Stimulated activated CD8-positive, alpha-beta memory T cell treated with anti-CD3 and anti-CD28 coated beads, Interleukin-4, amount 100 ng/mL, for 1 hour (primary cell): ENCODE measurements around the gene AARS1.
"Not testable (repeated sequence)": the region's sequence is repeated elsewhere in the genome, so short reads cannot be mapped to it uniquely, and the experiment has no call there.

Experiments used
- DNase-seq, 2 donors: peaks; one replicate each; pipeline ENCODE4 v3.0.0-alpha.2; 2020; ENCODE audit warnings: low read depth in 2 of 2, low spot score in 1 of 2

Gene AARS1

DNA sequence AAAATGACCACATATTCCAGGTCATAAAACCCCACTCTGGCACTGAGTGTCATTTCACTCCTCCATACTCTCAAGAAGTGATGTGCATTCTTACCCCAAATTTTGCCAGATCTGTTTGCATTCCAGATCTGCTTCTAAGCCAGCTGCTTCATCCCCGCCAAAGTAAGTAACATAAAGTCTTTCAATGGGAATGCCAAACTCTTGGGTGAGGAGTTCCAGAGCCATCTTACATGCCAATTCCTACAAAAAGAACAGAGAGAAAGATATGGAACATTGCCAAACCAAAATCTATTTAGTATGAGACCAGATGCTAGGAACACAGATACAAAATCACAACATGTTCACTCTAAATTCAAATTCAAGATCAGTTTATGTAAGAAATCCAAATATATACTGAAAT, 12.9 kb downstream of the AARS1 start:
- no peak for DNase-seq

DNA sequence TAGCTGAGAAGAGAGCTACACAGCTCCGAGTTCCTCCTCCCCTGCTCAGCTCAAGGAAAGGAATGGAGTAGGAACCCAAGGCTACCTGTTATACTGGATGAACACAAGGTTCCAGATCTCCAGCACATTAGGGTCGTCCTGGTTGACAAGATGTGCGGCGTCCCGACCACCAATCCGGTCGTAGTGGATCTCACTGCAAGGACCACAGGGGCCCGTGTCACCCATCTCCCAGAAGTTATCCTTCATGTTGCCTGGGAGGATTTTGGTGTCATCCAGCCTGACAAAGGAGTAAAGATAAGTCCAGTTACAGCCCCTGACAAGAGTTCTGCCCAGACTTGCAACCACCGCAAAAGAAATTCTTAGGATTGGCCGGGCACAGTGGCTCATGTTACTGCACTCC, 17.6 kb downstream of the AARS1 start:
- DNase-seq: no peak

DNA sequence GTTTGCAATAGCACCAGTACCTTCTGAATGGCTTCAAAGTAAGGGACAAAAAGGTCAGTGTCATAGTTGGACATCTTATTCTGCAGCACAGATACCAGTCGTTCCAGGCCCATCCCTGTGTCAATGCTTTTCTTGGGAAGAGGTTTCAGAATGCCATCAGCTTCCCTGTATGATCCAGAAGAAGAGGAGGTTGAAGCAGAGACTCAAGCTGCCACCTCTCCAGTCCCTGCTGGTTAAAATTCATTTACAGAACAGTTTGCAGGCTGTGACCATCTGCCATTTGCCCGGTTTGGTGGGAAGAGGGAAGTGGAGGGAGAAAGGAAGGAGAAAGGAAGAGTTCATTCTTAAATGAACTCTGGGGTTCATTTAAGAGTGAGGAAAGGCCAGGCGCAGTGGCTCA, 19.1 kb downstream of the AARS1 start:
- DNase-seq: no peak

DNA sequence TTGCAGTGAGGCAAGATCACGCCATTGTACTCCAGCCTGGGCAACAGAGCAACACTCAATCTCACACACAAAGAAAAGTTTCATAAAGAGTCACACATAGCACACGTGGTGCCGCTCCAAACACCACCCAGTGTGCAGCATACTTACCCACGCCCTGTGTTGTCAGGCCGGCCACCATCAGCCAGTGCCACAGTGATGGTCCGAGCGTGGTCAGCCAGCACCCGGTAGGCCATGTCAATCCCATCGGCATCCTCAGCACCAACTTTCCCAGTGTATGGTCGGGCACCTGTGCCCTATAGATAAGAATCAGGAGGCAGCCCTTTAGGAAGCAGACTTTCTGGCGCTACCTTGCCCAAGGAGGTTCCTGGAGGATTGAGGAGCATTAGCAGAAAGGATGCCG, 19.8 kb downstream of the AARS1 start:
- no peak for DNase-seq

DNA sequence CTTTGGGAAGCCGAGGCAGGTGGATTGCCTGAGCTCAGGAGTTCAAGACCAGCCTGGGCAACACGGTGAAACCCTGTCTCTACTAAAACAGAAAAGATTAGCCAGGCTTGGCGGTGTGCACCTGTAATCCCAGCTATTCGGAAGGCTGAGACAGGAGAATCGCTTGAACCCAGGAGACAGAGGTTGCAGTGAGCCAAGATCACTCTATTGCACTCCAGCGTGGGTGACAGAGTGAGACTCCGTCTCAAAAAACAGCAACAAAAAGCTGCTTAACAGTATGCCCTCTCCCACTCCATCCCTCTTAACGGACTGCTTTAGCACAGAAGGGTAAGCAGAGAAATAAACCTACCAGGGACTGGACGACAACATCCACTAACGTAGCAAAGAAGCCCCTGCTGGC, 21.4 kb downstream of the AARS1 start:
- not testable (repeated sequence) for DNase-seq

DNA sequence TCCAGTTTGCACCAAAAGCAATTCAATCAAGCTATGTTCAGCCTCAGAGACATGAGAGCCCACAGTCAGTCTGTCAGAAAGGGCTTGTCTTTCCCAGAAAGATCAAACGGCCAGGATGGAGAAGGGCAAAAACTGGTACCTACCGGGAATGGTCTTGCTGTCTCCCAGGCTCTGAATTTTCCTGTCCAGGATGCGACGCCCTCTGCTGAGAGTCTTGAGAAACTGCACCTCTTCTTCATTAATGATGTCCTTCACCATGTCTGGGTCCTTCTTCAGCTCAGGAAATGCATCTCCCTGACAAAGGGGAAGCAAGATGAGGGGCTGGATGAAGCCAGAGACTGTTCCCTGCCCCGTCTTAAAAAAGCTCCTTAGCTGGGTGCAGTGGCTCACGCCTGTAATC, 21.8 kb downstream of the AARS1 start:
- no peak for DNase-seq

DNA sequence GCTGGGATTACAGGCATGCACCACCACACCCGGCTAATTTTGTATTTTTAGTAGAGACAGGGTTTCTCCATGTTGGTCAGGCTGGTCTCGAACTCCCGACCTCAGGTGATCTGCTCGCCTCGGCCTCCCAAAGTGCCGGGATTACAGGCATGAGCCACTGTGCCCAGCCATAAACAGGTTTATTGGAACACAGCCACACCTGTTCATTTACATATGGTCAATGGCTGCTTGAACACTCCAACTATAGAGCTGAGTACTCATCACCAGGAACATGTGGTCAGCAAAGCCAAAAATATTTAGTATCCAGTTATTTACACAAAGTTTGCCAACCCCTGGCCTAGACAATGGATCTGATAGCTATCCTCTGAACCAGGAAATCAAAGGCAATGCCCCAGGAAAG, 29.4 kb downstream of the AARS1 start:
- not testable (repeated sequence) for DNase-seq

DNA sequence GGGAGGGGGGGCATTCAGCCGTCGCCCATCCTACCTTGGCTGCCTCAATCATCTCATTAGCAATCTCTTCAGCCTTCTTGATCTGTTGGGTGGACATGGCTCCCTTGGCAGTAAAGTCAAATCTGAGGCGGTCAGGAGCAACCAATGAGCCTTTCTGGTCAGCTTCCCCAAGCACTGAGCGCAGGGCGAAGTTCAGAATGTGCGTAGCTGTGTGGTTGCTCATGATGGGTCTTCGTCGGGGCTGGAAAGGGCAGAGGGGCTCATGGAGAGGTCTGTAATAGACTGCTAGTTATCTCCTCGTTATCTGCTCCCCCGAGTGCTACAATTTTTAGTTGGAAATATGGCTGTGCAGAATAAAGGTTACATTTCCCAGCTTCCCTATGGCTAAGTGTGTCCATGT, 30.4 kb downstream of the AARS1 start:
- DNase-seq: no peak

DNA sequence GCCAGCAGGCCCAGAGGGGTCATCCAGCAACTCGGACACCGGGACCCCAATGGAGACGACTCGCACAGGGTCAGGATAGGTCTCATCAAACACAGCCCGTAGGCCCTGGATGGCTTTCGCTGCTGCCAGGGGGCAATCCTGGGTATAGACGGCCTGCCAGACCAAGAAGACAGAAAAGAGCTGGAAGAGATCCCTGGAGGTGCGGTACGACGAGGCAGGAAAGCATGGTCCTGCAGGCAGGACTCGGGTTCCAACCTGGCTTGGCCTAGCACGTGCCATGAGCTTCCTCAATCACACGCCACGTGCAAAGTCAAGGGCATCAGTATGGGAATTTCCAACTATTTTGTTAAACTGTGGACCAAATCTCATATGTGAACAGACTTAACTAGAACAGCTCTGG, 31.2 kb downstream of the AARS1 start:
- DNase-seq: no peak

DNA sequence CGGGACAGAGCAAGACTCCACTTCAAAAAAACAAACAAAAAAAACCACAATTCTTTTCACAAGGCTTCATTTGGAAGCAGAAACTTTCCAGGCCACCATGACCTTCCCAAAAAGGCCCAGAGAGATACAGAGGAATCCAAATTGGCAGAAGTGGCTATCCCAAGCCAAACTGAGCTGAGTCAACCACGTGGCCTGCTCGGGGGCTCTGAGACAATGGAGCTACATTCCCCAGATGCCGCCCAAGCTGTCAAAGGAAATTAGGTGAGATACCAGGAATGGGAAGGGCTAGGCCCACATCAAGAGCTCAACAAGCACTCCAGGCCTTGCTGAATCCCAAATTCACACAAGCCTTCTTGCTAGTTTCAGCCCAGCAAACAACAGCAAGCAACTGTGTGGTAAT, 31.9 kb downstream of the AARS1 start:
- no peak for DNase-seq

DNA sequence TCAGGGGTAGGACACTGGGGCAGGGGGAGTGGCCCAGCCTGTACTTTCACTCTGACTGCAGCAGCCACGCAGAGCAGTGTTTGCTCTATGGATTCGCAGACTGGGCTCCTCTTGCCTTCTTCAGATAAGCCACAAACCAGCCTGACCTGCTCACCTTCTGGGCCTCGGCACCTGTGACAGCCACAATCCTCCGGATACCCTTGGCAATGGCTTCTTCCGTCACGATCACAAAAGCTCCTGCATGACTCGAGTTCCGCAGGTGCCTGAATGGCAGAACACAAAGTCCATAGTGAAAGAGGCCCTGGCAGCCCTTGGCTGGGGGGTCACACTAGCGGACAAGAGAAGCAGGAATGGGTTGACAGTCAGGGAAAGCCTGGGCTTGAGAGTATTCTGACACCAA, 33.7 kb downstream of the AARS1 start:
- no peak for DNase-seq

DNA sequence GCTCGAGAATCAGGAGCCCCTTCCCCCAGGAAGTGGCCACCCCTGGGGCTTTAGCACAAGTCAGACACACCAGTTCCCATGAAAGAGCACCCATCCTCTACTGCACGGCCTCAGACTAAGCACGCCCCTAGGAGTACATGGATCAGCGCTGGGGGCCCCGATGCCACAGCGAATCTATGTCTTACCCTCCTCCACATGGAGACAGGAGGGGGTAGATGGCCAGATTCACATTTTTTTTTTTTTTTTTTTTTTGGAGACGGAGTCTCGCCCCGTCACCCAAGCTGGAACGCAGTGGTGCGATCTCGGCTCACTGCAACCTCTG, 34.4 kb downstream of the AARS1 start:
- DNase-seq: no peak

DNA sequence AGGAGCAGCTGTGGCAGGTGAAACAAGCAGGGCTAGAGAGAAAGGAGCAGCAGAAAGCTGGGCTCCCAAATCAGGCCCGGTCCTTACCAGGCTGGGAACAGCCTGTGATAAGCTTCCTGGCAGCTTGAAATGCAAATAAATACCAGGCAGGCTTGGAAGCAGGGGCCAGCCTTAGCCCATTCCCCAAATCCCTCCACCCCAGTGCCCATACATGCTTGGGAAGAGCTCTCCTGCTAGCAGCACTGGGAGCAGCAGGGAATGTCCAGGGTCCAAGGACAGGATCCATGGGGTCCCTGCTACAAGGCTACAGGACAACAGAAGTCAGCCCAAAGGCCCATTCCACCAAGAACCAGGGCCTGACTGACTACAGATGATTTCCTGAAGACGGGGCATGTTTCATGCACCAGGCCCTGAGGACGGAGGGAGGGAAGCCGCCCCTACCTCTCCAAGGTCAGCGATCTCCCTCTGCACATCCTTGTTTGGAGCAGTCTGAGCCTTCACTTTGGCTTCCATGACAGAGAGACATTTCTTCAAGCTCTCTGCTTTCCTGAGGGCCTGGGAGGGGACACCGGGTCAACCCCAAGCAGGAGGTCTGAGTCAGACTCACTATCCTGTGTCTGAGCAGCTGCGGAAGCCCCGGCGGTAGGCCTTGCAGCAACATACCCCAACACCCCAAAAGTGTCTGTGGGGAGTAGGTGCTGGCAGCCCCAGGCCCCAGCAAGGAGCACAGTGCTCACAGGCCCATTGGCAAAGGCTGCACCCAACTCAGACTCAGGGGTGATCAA, 34.9 kb downstream of the AARS1 start:
- no peak for DNase-seq

DNA sequence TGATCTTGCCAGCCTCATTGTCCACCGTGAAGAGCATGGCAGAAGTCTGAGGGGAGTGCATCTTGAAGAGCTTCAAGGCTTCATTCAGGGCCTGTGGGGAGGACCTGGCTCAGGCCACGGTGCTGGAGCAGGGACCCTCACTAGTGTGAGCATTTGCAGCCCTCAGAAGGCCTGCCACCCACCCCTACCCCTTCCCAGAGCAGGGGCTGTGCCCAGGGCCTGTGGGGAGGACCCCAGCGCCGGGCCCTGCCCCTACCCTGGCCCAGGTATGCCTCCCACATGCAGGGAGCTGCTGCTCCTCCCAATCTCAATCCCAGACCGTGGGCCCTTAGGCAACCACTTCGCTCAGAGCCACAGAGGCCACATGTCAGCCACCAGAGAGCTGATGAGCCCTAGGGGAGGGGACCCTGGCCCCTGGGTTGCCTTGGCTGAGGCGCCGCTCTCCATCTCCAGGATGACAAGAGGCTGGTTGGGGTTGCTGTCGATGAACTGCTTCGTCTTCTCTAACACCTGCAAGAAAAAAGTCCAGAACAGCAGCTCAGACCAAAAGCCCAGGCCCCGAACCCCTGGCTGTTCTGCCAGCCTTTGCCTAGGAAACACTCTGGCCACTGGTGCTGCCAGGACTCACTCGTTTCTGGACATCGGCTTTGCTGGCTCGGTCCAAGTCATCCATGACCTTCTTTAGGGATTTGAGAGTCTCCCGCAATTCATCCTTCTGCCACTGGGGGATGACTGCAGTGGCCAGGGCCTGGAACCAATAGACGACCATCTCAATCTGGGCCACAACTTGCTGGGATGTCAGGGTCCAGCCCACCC, 35.8 kb downstream of the AARS1 start:
- no peak for DNase-seq

DNA sequence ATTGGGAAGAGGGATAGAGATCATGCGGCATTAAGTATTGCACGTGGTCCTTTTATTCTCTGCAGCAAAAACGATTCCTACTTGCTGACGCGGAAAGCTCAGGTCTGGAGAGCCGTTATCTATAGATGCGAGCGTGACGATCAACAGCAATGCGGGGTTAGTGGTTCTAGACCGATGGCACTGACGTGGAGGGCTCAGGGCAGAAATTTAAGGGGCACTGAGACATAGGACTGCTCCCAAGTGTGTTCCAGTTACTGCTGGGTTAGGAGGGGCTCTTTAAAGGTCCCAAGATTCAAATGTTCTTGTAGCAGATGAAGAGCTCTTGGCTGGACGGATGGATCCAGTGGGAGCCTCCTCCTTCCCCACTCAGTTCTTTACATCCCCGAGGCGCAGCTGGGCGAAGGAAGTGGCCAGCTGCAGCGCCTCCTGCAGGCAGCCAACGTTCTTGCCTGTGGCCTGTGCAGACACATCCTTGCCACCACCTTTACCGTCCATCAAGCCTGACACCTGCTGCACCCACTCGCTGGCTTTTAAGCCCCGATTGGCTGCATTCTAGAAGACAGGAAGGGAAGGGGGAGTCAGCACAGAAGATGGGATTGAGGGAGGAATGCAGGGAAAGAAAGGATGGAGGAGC, 36.8 kb downstream of the AARS1 start:
- DNase-seq: no peak

DNA sequence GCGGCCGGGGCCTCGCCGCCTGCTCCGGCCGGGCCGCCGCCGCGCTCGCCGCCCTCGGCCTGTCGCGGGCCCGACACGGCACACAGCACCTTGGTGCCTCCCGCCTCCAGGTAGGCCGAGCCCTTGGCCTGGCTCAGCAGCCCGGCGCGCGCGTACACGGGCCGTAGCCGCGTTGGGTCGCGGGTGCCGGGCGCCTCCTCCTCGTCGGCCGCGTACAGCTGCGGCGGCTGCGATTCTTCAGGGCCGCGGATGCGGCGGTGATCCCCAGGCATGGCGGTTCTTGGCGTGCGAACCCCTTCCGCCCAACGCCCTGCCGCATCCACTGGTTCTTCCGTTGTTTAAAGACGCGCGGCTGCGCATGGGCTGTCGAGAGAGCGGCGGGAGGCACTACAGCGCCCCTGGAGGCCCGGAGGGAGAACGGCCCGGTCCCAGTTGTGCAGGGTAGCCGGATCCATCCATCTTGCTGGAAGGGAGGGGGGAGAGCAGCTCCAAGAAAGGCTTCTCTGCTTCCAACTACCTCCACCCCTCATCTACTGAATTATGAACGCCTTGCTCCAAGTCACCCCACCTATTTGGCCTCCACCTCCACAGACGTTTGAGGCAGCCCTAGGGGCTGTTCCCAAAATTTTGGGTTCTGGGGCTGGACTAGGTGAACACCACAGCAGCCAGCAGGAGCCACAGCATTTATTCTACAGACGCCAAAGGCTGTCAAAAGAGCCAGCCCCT, 37.5 kb downstream of the AARS1 start, which contains the start of gene EXOSC6:
Gene EXOSC6 (minus strand): TSS at position 312 of the 726 bp plus-strand sequence. CDS start 40 bp downstream, at position 272.
- peak; percentile 53 to 87 for DNase-seq

DNA sequence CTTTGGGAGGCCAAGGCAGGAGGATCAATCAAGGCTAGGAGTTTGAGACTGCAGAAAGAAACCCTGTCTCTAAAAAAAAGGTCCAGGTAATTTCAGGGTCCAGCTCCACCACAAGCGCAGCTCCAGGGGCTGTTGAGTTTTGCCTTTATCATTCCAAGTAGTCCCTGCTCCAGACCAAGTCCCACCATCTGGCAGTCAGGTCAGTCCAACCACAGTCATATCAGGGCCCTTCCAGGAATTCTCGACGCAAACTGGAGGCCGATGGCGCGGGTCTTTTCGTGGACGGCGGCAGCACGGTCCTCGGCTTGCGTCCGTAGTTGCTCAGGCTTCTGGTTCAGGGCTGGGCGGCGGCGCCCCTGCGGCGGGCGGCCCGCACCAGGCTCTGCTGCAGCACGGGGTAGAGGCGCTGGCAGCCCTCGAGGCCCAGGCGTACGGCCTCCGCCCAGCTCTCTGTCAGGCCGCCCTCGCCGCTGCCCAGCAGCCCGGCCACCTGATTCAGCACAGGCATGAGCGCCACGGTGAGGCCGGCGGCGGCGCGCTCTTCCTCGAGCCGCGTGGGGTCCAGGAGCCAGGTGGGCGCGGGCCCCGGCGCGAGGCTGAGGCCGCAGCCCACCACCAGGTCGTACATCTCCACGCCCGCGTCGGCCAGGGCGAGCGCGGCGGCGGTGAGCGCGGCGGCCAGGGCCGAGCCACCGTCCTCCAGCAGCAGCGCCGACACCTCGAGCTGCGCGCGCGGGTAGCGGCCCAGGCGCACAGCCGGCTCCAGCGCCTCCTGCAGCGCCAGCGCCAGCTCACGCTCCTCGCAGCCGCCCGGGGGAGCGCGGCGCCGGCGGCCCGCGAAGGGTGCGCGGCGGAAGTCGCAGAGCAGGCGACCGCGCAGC, 38.3 kb downstream of the AARS1 start:
- DNase-seq: no peak

DNA sequence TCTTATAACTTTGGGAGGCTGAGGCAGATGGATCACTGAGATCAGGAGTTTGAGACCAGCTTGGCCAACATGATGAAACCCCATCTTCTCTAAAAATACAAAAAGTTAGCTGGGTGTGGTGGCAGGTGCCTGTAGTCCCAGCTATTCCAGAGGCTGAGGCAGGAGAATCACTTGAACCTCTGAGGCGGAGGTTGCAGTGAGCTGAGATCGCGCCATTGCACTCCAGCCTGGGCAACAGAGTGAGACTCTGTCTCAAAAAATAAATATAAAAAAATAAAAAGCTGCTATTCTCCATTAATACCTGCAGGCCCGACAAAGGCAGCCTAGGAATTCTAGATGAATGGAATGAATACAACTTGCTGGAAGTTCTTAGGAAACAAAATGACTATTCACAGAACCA, 39.6 kb downstream of the AARS1 start:
- DNase-seq: not testable (repeated sequence)

DNA sequence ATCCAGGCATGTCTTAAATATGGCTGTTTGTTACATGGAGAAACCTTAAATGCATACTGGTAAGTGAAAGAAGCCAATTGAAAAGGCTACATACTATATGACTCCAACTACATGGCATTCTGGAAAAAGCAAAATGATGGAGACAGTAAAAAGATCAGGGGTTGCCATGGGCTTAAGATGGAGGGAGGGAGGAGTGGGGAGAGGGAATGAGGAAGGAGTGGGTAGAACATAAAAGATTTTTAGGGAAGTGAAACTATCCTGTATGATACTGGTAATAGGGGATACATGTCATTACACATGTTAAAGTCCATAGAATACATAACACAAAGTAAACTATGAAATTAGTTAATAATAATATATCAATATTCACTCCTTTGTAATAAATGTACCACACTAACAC, 50.5 kb downstream of the AARS1 start:
- not testable (repeated sequence) for DNase-seq

DNA sequence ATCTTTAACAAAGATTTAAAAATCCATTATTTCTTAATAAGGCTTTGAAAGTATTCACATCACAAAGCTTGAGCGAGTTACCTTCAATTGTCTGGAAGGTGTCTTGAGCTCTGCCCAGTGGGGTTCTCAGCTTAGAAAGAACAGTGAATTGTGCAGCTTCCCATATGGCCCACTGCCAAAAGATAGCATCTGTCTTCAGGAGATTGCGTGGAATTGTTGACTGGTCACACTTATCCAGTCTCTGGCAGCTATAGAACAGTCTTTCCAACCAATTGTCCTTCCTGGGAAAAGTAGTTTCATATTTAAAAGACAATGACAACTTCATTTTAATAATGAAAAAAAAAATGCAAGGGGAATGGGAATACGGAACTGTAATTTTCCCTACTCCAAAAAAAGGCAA, 57.5 kb downstream of the AARS1 start:
- DNase-seq: not testable (repeated sequence)
